A673 (cell line): ENCODE measurements around the gene HS6ST2. TPM values are rescaled to one million over a fixed set of nuclear protein-coding genes. Genes with fewer than 3 reads are reported as not detected.
"Not testable (repeated sequence)": the region's sequence is repeated elsewhere in the genome, so short reads cannot be mapped to it uniquely, and the experiment has no call there.

ENCODE experiments used
- BruUV-seq: library from RNA; stranded (reverse); fragments of 400-500 nt; replicated peaks from 2 replicates; lab custom pipeline; 2021; lab: Mats Ljungman, UMichigan
- CTCF ChIA-PET: fragments of 300-600 bp; sonication (Branson Sonifier 250); formaldehyde crosslinking; loops from one replicate; lab custom pipeline; 2022; ENCODE audit warnings: antibody characterized with exemption; lab: Charles Lee
- POLR2A ChIA-PET: fragments of 300-600 bp; sonication (Branson Sonifier 250); formaldehyde crosslinking; loops from one replicate; lab custom pipeline; 2022; ENCODE audit warnings: antibody characterized with exemption; ENCODE audit not compliant: low non-redundant PET; lab: Charles Lee
- DNase-seq: peaks from one replicate; pipeline ENCODE4 v3.0.0-alpha.2; 2015; ENCODE audit warnings: low spot score
- H3K27ac ChIP-seq: fragments of 200-600 bp; sonication (generic); 2 replicates; pipeline ENCODE4 v1.5.1; 2016; ENCODE audit warnings: mixed run types, low read depth, mild to moderate bottlenecking, mixed read lengths, antibody characterized with exemption, low read length; ENCODE audit not compliant: poor library complexity, severe bottlenecking
- H3K27me3 ChIP-seq: fragments of 200-600 bp; sonication (generic); replicated peaks from 2 replicates; pipeline ENCODE4 v1.6.1; 2017; ENCODE audit warnings: mixed run types, low read depth, mild to moderate bottlenecking, mixed read lengths, antibody characterized with exemption, low read length; ENCODE audit not compliant: insufficient read depth, poor library complexity
- H3K36me3 ChIP-seq: fragments of 200-600 bp; sonication (generic); 2 replicates; pipeline ENCODE4 v1.6.1; 2016; ENCODE audit warnings: mixed run types, mild to moderate bottlenecking, mixed read lengths, antibody characterized with exemption, low read length; ENCODE audit not compliant: insufficient read depth, poor library complexity, severe bottlenecking
- H3K4me1 ChIP-seq: fragments of 200-600 bp; sonication (generic); 2 replicates; pipeline ENCODE4 v1.6.1; 2017; ENCODE audit warnings: mixed run types, mild to moderate bottlenecking, mixed read lengths, antibody characterized with exemption, low read length; ENCODE audit not compliant: insufficient read depth, poor library complexity, severe bottlenecking
- H3K4me3 ChIP-seq: fragments of 200-600 bp; sonication (generic); 2 replicates; pipeline ENCODE4 v1.5.1; 2016; ENCODE audit warnings: low read depth, mixed run types, mild to moderate bottlenecking, mixed read lengths, low read length; ENCODE audit not compliant: poor library complexity, severe bottlenecking
- H3K9me3 ChIP-seq: fragments of 200-600 bp; sonication (generic); 2 replicates; pipeline ENCODE4 v1.6.1; 2016; ENCODE audit warnings: mixed run types, low read depth, mild to moderate bottlenecking, mixed read lengths, antibody characterized with exemption, low read length; ENCODE audit not compliant: poor library complexity, severe bottlenecking
- EZH2 ChIP-seq: fragments of 200-600 bp; sonication (generic); IDR thresholded peaks from 2 replicates; pipeline ENCODE4 v1.6.1; 2017; ENCODE audit warnings: borderline replicate concordance, low read depth, mild to moderate bottlenecking, mixed read lengths, antibody characterized with exemption, low read length; ENCODE audit not compliant: poor library complexity, severe bottlenecking
- intact Hi-C: fragments of 100-400 bp; cut with micrococcal nuclease; formaldehyde crosslinking; loops from one replicate; pipeline ENCODE4 v1.10.0; 2022; ENCODE audit not compliant: unreplicated experiment
- total RNA-seq: library from RNA; stranded (reverse); gene quantifications from 2 replicates; pipeline ENCODE4 v1.2.3, GENCODE V29; 2021
- TF ChIP-seq, protein P1 (sequence below): fragments of 300-800, 200-600 bp; sonication (generic); conservative IDR thresholded peaks from 2 replicates; pipeline ENCODE4 v1.5.1; 2017; ENCODE audit warnings: low read depth, mild to moderate bottlenecking, antibody characterized with exemption, low read length, moderate library complexity, mixed read lengths

HS6ST2 gene
- total RNA-seq, 1 experiment from 2014 or later: 6.9 TPM

DNA sequence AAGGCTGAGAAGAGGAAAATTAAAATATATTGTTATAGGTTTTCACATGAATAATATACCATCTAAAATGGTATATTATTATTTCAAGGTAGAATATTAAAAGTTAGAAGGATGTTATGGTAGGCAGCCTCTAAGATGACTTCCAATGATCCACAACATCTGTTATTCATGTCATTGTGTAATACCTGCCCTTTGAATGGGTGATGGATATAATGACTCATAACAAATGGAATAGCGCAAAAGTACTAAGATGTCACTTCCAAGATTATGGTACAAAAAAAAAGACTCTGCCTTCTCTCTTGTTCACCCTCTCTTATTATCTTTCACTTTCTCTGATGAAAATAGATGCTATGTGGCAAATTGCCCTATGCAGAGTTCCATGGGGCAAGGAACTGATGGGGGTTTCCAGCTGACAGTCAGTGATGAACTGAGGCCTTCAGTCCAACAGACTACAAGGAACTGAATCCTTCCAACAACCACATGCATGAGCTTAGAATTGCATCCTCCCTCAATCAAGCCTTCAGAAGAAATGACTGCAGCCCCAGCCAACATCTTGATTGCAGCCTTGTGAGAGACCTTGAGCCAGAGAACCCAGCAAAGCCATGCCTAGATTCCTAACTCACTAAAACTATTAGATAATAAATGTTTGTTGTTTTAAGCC is 57.7 kb downstream of the HS6ST2 start:
- POLR2A ChIA-PET: no interaction called here
- Histone ChIP-seq H3K4me1 (no peaks in the 10 kb centered on the region), H3K36me3 (no peaks in the 10 kb centered on the region), H3K9me3 (no peaks in the 10 kb centered on the region), H3K4me3 (no peak overlapping the region), H3K27me3 (no peaks in the 10 kb centered on the region), H3K27ac (no peak overlapping the region)
- intact Hi-C loops: no loop called here
- no TSS peak for BruUV-seq
- CTCF ChIA-PET: no interaction called here
- DNase-seq: no peak
- TF ChIP-seq, protein P1, sequence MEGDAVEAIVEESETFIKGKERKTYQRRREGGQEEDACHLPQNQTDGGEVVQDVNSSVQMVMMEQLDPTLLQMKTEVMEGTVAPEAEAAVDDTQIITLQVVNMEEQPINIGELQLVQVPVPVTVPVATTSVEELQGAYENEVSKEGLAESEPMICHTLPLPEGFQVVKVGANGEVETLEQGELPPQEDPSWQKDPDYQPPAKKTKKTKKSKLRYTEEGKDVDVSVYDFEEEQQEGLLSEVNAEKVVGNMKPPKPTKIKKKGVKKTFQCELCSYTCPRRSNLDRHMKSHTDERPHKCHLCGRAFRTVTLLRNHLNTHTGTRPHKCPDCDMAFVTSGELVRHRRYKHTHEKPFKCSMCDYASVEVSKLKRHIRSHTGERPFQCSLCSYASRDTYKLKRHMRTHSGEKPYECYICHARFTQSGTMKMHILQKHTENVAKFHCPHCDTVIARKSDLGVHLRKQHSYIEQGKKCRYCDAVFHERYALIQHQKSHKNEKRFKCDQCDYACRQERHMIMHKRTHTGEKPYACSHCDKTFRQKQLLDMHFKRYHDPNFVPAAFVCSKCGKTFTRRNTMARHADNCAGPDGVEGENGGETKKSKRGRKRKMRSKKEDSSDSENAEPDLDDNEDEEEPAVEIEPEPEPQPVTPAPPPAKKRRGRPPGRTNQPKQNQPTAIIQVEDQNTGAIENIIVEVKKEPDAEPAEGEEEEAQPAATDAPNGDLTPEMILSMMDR: no peak
- no peak for TF ChIP-seq EZH2

GRCh38 chrX:132887569-132887968 is 70.9 kb downstream of the HS6ST2 start:
- Histone ChIP-seq H3K36me3 (no peaks in the 10 kb centered on the region), H3K27me3 (no peaks in the 10 kb centered on the region), H3K4me1 (no peaks in the 10 kb centered on the region), H3K9me3 (no peaks in the 10 kb centered on the region), H3K27ac (no peak overlapping the region), H3K4me3 (no peak overlapping the region)
- ChIA-PET POLR2A (no interaction called here), CTCF (no interaction called here)
- DNase-seq: no peak
- BruUV-seq: no TSS peak
- TF ChIP-seq, protein P1: no peak
- TF ChIP-seq EZH2: no peak
- intact Hi-C loops: no loop called here

- BruUV-seq: no TSS peak
- Histone ChIP-seq H3K27me3 (no peaks in the 10 kb centered on the region), H3K36me3 (no peaks in the 10 kb centered on the region), H3K4me1 (no peaks in the 10 kb centered on the region), H3K9me3 (no peaks in the 10 kb centered on the region), H3K4me3 (no peak overlapping the region), H3K27ac (no peak overlapping the region)
- POLR2A ChIA-PET: no interaction called here
- TF ChIP-seq EZH2: no peak
- TF ChIP-seq, protein P1: no peak
- intact Hi-C loops: no loop called here
- no peak for DNase-seq
- CTCF ChIA-PET: no interaction called here
These were observed 75.0 kb downstream of the HS6ST2 start for GRCh38 chrX:132883358-132883915.

GRCh38 chrX:132880753-132881152 is 77.7 kb downstream of the HS6ST2 start:
- DNase-seq, intact Hi-C loops, H3K36me3 ChIP-seq, BruUV-seq, H3K27me3 ChIP-seq, H3K4me1 ChIP-seq, H3K9me3 ChIP-seq, CTCF ChIA-PET, H3K4me3 ChIP-seq, H3K27ac ChIP-seq, POLR2A ChIA-PET: not testable (repeated sequence)
